Mammary epithelial cell (primary cell): ENCODE measurements around the gene HPX.
"Not testable (repeated sequence)": the region's sequence is repeated elsewhere in the genome, so short reads cannot be mapped to it uniquely, and the experiment has no call there.

ENCODE experiments used
- CTCF ChIP-seq, 2 donors: IDR thresholded peaks in 1 of 2; conservative IDR thresholded peaks in 1 of 2; 2 replicates each; pipeline ENCODE4 v1.5.1; 2011 to 2012; ENCODE audit warnings: inconsistent platforms in 2 of 2, low read length in 2 of 2, mild to moderate bottlenecking in 2 of 2, control low read depth in 1 of 2, low read depth in 1 of 2; ENCODE audit not compliant: insufficient read depth in 1 of 2; ENCODE audit errors: extremely low read depth in 1 of 2
- EZH2 ChIP-seq: IDR thresholded peaks from 2 replicates; pipeline ENCODE4 v1.6.1; 2012; ENCODE audit warnings: low read length, inconsistent platforms, borderline replicate concordance

GRCh38 chr11:6392251-6392650 lies 48.5 kb downstream of the HPX start:
- not testable (repeated sequence) for TF ChIP-seq CTCF (conservative IDR thresholded peaks at IDR 0.05 in 1 of 2, IDR thresholded peaks at IDR 0.05 in 1 of 2; ENCODE audit: extremely low read depth in 1 of 2, insufficient read depth in 1 of 2, low read depth in 1 of 2, low read length in 2 of 2); EZH2
